HT-29 (cell line): ENCODE measurements around the gene RBP4. TPM values are rescaled to one million over a fixed set of nuclear protein-coding genes. Genes with fewer than 3 reads are reported as not detected.
"Not testable (repeated sequence)": the region's sequence is repeated elsewhere in the genome, so short reads cannot be mapped to it uniquely, and the experiment has no call there.

Experiments
- DNase-seq: peaks from one replicate; pipeline ENCODE4 v3.0.0-alpha.2; 2015; ENCODE audit warnings: low spot score
- total RNA-seq: library from RNA; depleted of rRNA; stranded (reverse); fragments of >200 nt; shearing (Covaris generic); gene quantifications from 2 replicates; pipeline ENCODE4 v1.2.3, GENCODE V29; 2014; rRNA removed

Gene RBP4
- total RNA-seq, 1 experiment from 2014 or later, result 2.7 TPM

- no peak for DNase-seq
Measured at GRCh38 chr10:93567277-93568104, 33.5 kb downstream of the RBP4 start.

DNA sequence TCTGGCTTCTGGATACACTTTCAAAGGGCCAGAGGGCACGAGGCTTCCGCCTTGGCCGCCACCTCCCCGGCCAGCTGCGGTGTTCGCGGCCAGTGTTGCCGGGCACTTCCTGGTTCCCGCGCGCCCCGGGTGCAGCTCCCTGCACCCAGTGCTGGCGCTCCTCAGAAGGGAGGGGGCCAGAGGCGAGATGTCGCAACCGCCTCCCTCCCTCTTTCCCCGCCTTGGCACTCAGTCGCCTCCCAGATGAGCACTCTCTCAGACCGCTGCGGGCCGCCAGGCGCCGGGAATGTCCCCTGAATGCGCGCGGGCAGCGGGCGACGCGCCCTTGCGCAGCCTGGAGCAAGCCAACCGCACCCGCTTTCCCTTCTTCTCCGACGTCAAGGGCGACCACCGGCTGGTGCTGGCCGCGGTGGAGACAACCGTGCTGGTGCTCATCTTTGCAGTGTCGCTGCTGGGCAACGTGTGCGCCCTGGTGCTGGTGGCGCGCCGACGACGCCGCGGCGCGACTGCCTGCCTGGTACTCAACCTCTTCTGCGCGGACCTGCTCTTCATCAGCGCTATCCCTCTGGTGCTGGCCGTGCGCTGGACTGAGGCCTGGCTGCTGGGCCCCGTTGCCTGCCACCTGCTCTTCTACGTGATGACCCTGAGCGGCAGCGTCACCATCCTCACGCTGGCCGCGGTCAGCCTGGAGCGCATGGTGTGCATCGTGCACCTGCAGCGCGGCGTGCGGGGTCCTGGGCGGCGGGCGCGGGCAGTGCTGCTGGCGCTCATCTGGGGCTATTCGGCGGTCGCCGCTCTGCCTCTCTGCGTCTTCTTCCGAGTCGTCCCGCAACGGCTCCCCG is 34.4 kb downstream of the RBP4 start, which contains the start of gene FFAR4:
Gene FFAR4 (plus strand): TSS at position 231 of the 842 bp plus-strand sequence. CDS start 56 bp downstream, at position 287.
- peak; percentile 92 for DNase-seq

DNA sequence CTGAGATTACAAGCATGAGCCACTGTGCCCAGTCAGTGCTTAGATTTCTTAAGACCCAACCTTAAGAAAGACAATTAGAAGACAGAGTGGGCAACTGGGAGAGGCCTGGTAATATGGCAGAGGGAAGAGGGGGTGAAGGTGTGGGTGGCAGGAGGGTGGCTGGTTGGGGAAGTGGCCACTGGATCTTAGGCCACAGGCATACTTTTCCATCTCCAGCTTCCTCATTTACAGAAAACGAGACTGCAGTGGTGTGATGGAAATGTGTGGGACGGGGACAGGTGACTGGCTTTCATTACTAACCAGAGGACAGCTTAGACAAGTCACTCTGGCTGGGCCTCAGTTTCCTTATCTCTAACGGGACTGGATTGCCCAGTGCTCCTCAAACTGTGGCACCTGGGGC is 35.6 kb downstream of the RBP4 start:
- no peak for DNase-seq

GRCh38 chr10:93560541-93560940 is 40.5 kb downstream of the RBP4 start:
- no peak for DNase-seq

GRCh38 chr10:93559490-93559889 is 41.5 kb downstream of the RBP4 start:
- DNase-seq, result no peak

DNA sequence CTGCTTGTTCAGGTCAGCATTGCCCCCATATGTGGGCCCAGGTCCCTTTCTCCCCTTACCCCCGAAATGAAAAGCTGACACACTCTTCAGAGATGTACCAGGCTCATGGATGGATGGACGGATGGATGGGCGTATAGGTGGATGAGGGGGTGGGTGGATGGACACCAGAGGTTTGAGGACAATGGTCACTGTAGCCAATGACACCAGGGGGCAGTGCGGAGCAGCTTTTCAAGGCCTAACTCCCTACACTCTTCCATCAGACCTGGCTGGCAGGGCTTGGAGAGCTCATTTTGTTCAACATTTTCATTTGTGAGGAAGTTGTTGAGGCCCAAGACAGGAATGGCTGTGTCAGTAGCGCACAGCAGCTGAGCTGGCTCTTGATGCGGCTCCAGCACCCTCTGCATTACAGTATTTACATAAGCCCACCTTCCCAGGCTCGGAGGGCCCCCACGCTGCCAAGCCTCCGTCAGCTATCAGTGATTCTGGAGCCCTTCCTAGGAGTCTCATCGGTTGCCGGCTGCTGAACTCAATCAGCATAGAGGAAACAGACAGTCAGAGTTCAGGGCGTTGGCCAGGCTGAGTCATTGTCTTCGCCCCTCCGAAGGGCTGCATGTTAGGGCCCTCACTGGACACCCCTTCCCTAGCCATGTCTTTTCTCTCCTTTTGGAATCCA is 46.1 kb downstream of the RBP4 start:
- DNase-seq, result peak; percentile 98

DNA sequence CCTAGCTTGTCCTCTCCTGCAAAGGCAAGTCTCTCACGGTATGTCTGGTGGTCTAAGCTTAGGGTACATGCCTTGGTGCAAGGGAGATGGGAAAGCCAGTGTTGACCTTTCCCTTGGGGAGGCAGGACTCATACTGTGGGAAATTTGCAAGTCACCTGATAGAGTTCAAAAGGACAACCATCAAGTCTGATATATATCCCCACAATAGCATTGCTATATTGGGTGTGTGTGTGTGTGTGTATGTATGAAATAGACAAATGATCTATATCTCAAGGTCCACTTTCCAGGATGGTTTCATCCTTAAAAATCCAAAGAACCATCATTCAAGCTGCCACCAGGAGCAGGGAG is 46.7 kb downstream of the RBP4 start:
- DNase-seq, result no peak

GRCh38 chr10:93553482-93554315 is 47.3 kb downstream of the RBP4 start:
- no peak for DNase-seq

DNA sequence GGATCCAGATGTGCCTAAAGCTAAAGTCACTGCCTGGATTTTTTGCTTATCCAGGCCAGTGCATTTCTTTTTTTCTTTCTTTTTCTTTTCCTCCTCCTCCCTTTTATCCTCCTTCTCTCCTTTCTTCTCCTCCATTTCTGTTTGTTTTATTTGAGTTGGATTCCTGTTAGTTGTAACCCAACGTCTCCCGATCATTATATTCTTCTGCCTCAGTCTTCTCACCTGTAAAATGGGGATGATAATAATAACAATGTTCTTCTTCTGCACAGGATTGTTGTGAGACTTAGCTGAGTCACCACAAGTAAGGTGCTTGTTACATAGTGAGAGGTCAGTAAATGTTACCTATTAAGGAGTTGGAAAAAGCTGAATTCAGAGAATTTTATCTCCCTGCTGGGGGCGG is 48.3 kb downstream of the RBP4 start:
- no peak for DNase-seq

GRCh38 chr10:93550606-93551005 is 50.4 kb downstream of the RBP4 start:
- DNase-seq, result no peak

DNA sequence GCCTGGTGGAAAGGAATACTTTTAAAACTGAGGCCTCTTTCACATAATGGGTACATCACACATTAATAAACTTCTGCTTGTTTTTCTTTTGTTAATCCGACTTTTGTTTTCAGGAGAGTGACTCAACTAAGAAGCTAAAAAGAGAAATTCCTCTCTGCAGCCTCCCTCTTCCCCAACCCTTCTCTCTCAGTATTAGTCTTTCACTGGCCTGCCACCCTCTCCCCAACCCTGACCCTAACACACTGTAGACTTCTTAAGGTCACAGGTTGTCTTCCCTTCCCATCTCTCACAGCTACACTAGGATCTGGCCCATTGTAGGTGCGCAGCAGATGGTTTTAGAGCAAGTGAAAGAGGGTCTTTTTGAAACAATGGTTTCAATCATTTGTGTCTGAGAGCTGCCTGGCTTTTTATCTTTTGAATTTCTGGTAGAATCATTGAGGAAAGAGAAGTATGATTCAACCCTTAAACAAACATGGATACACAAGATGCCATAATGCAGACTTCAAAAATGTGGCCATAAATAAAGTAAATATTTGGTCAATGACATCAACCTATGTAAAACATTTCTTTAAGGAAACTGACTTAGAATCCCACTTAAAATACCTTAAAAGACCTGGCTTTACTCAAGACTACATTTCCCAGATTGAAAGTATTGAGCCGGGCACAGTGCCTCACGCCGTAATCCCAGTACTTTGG is 52.5 kb downstream of the RBP4 start:
- DNase-seq, result peak; percentile 69

DNA sequence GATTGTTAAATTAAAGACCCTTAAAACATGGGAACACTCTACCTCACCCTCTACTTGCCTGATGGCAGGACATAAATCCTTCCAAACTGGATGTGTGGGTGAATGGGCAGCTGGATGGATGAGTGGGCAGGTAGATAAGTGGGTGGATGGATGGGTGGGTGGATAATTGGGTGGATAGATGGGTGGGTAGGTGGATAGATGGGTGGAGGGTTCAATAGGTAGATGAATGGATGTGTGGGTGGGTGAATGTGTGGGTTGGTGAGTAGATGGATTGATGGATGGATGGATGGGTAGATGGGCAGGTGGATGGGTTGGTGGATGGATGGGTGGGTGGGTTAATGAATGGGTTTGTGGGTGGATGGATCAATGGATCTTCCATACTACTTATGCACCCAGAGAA is 53.5 kb downstream of the RBP4 start:
- no peak for DNase-seq

DNA sequence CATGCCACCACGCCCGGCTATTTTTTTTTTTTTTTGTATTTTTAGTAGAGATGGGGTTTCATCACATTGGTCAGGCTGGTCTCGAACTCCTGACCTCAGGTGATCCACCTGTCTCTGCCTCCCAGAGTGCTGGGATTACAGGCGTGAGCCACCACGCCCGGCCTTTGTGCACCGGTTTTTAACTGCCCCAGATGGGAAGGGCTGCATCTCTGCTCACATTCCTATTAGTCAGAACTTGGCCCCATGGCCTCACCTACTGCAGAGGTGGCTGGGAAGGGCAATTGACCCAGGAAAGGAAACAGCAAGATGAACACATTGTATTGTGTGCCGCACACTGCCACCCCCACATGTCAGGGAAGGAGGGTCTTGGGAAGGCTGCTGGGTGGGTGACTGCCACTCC is 54.0 kb downstream of the RBP4 start:
- DNase-seq, result not testable (repeated sequence)

DNA sequence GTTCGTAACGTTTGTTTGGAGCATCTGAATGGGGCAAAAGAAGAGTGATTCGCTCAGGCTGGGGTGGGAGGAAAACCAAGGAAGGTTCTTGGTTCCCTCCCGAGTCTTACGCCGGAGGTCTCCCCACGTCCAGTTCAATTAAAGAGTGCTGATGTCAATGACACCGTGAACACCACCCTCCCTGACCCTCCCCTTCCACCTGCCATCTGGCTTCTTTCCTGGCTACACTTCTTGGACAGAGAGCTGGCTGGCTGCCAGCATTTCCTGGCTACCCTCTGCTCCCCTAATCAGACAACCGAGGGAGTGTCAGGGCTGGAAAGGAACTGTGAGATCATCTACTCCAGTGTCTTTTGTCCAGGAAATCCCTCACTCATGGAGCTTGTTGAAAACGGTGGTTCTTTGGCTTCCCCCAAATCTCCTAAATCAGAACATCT is 58.7 kb downstream of the RBP4 start:
- DNase-seq, result peak; percentile 89

Other genes with a start within 250 kb of the RBP4 start
- gene MYOF, start 118.9 kb downstream of the RBP4 start, total RNA-seq, result 16.1 and 19.2 TPM in 2 replicates
- gene CEP55, start 104.6 kb downstream of the RBP4 start, total RNA-seq, result 38.1 and 42.0 TPM in 2 replicates
- gene FFAR4, start 34.6 kb downstream of the RBP4 start, total RNA-seq, result 88.1 and 97.9 TPM in 2 replicates
- not detected in 2 replicates for gene PDE6C, start 11.3 kb upstream of the RBP4 start, total RNA-seq
- gene FRA10AC1, start 101.4 kb upstream of the RBP4 start, total RNA-seq, result 1.8 and 2.9 TPM in 2 replicates
- gene LGI1, start 156.7 kb upstream of the RBP4 start, total RNA-seq, result not detected in 2 replicates